K562 (cell line): Measurements from ENCODE around the gene RNF144A. TPM values are rescaled to one million over a fixed set of nuclear protein-coding genes. Genes with fewer than 3 reads are reported as not detected.

Source experiments
- THRA ChIP-seq: fragments of 450-650 bp; IDR thresholded peaks from 2 replicates; pipeline ENCODE4 v1.6.1; 2017; ENCODE audit warnings: mild to moderate bottlenecking, moderate library complexity
- ZBTB8A ChIP-seq: fragments of 450-650 bp; IDR thresholded peaks from 2 replicates; pipeline ENCODE4 v1.6.1; 2018; ENCODE audit warnings: mild to moderate bottlenecking, moderate library complexity; ENCODE audit not compliant: partially characterized antibody
- polyA plus RNA-seq, 8 experiments: library from polyadenylated mRNA; depleted of rRNA in 4 of 8; stranded (reverse) in 5 of 8; unstranded in 3 of 8; fragments of >200 nt; fragmentation: Nextera tagmentation in 2 of 8; fragmentation: Illumina TruSeq in 1 of 8; extraction: Ambion mirVana in 2 of 8; extraction: Trizol in 1 of 8; gene quantifications; 2 replicates each; pipeline versions ENCODE4 v1.2.1 to v1.2.3, GENCODE V29; 2011 to 2014; ENCODE audit warnings: inconsistent platforms in 1 of 8, missing spikeins in 1 of 8
- total RNA-seq, 7 experiments: library from RNA; depleted of rRNA in 6 of 7; stranded (reverse); fragments of >200 nt in 6 of 7; fragmentation: Illumina TruSeq in 2 of 7; extraction: Trizol in 2 of 7; gene quantifications; 2 replicates each; pipeline versions ENCODE4 v1.2.1 to v1.2.3, GENCODE V29; 2011 to 2021; ENCODE audit warnings: low replicate concordance in 1 of 7
- TF ChIP-seq, protein P1 (sequence below), 2 experiments: fragments of 450-650 bp in 1 of 2; sonication (generic) in 1 of 2; formaldehyde crosslinking in 1 of 2; IDR thresholded peaks; 2 replicates each; pipeline versions ENCODE4 v1.7.1 to v1.9.0; 2016 to 2022; ENCODE audit warnings: inconsistent platforms in 1 of 2, mild to moderate bottlenecking in 1 of 2, missing genetic modification reagents in 1 of 2

RNF144A gene
- total and polyA plus RNA-seq, 9 of the 15 experiments (the other 6 are each of a cell fraction or from before 2014, with no cell fraction given): 0.96 to 11.3 (median 6.2) TPM

GRCh38 chr2:7020939-7021470 is 103.8 kb downstream of the RNF144A start (continued):
- TF ChIP-seq, protein P1, sequence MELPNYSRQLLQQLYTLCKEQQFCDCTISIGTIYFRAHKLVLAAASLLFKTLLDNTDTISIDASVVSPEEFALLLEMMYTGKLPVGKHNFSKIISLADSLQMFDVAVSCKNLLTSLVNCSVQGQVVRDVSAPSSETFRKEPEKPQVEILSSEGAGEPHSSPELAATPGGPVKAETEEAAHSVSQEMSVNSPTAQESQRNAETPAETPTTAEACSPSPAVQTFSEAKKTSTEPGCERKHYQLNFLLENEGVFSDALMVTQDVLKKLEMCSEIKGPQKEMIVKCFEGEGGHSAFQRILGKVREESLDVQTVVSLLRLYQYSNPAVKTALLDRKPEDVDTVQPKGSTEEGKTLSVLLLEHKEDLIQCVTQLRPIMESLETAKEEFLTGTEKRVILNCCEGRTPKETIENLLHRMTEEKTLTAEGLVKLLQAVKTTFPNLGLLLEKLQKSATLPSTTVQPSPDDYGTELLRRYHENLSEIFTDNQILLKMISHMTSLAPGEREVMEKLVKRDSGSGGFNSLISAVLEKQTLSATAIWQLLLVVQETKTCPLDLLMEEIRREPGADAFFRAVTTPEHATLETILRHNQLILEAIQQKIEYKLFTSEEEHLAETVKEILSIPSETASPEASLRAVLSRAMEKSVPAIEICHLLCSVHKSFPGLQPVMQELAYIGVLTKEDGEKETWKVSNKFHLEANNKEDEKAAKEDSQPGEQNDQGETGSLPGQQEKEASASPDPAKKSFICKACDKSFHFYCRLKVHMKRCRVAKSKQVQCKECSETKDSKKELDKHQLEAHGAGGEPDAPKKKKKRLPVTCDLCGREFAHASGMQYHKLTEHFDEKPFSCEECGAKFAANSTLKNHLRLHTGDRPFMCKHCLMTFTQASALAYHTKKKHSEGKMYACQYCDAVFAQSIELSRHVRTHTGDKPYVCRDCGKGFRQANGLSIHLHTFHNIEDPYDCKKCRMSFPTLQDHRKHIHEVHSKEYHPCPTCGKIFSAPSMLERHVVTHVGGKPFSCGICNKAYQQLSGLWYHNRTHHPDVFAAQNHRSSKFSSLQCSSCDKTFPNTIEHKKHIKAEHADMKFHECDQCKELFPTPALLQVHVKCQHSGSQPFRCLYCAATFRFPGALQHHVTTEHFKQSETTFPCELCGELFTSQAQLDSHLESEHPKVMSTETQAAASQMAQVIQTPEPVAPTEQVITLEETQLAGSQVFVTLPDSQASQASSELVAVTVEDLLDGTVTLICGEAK (IDR thresholded peaks at IDR 0.05): no peak
- TF ChIP-seq, protein P1 (CRISPR knock-in tag; IDR thresholded peaks at IDR 0.05): no peak
- no peak for TF ChIP-seq THRA
- no peak for TF ChIP-seq ZBTB8A
